Smooth muscle cell (in vitro differentiated cells): ENCODE data around the gene ACTN1. TPM values are rescaled to one million over a fixed set of nuclear protein-coding genes. Genes with fewer than 3 reads are reported as not detected.

Source experiments
- DNase-seq: peaks from one replicate; lab custom pipeline; 2025; ENCODE audit not compliant: unreplicated experiment; lab: John Stamatoyannopoulos, UW
- H2AFZ ChIP-seq: fragments of 200-600 bp; sonication (generic); 2 replicates; pipeline ENCODE4 v1.6.0; 2016; ENCODE audit warnings: antibody characterized with exemption, low read depth, mild to moderate bottlenecking
- H3F3A ChIP-seq: fragments of 200-600 bp; sonication (generic); 2 replicates; pipeline ENCODE4 v1.6.0; 2017; ENCODE audit warnings: antibody characterized with exemption, low read depth
- H3K27ac ChIP-seq: fragments of 200-600 bp; sonication (generic); 2 replicates; pipeline ENCODE4 v1.5.1; 2016; ENCODE audit warnings: low read depth, mild to moderate bottlenecking
- H3K27me3 ChIP-seq: fragments of 200-600 bp; sonication (generic); 2 replicates; pipeline ENCODE4 v1.6.1; 2016; ENCODE audit warnings: low read depth, mild to moderate bottlenecking
- H3K36me3 ChIP-seq: fragments of 200-600 bp; sonication (generic); 2 replicates; pipeline ENCODE4 v1.5.1; 2016; ENCODE audit warnings: low read depth
- H3K4me1 ChIP-seq: fragments of 200-600 bp; sonication (generic); 2 replicates; pipeline ENCODE4 v1.5.1; 2016; ENCODE audit warnings: low read depth
- H3K4me2 ChIP-seq: fragments of 200-600 bp; sonication (generic); 2 replicates; pipeline ENCODE4 v1.6.0; 2016; ENCODE audit warnings: mild to moderate bottlenecking
- H3K4me3 ChIP-seq: fragments of 200-600 bp; sonication (generic); 2 replicates; pipeline ENCODE4 v1.5.1; 2016; ENCODE audit warnings: mild to moderate bottlenecking
- H3K79me2 ChIP-seq: fragments of 200-600 bp; sonication (generic); 2 replicates; pipeline ENCODE4 v1.6.0; 2016; ENCODE audit warnings: low read depth, mild to moderate bottlenecking
- H3K9ac ChIP-seq: fragments of 200-600 bp; sonication (generic); 2 replicates; pipeline ENCODE4 v1.6.0; 2016; ENCODE audit warnings: low read depth
- H3K9me3 ChIP-seq: fragments of 200-600 bp; sonication (generic); replicated peaks from 2 replicates; pipeline ENCODE4 v1.5.1; 2016; ENCODE audit warnings: low read depth
- H4K20me1 ChIP-seq: fragments of 200-600 bp; sonication (generic); 2 replicates; pipeline ENCODE4 v1.6.0; 2016; ENCODE audit warnings: low read depth
- CTCF ChIP-seq: fragments of 200-600 bp; sonication (generic); IDR thresholded peaks from 2 replicates; pipeline ENCODE4 v1.5.1; 2017; ENCODE audit warnings: borderline replicate concordance, mild to moderate bottlenecking, antibody characterized with exemption; ENCODE audit not compliant: insufficient read depth, poor library complexity, severe bottlenecking
- WGBS: methylation state at CpG from one replicate; pipeline ENCODE4 v1.1.7; 2016; ENCODE audit warnings: low lambda C conversion rate; 5-methylcytosine and 5-hydroxymethylcytosine counted together
- polyA plus RNA-seq: library from polyadenylated mRNA; unstranded; fragments of >200 nt; fragmentation: Nextera tagmentation; extraction: Ambion mirVana; gene quantifications from 2 replicates; pipeline ENCODE4 v1.2.1, GENCODE V29; 2016
- total RNA-seq: library from RNA; depleted of rRNA; stranded (reverse); fragments of >200 nt; gene quantifications from 2 replicates; pipeline ENCODE4 v1.2.3, GENCODE V29; 2014

Gene ACTN1
- total and polyA plus RNA-seq, 2 experiments from 2014 or later: 422 to 806 TPM

- Histone ChIP-seq H4K20me1 (peaks cover 100% of the 10 kb centered on the region), H3K9me3 (no peaks in the 10 kb centered on the region), H2AFZ (no peak overlapping the region), H3K36me3 (no peaks in the 10 kb centered on the region), H3K9ac (no peak overlapping the region), H3F3A (peaks cover 78% of the 10 kb centered on the region), H3K27me3 (no peaks in the 10 kb centered on the region), H3K4me3 (no peak overlapping the region), H3K4me2 (peak overlapping the region; percentile 41), H3K79me2 (peaks cover 91% of the 10 kb centered on the region), H3K4me1 (peaks cover 50% of the 10 kb centered on the region), H3K27ac (peak overlapping the region; percentile 96)
- no peak for DNase-seq
- no peak for TF ChIP-seq CTCF
- WGBS: 78% methylated on average over 10 of the region's 10 CpGs
These were observed 23.8 kb downstream of the ACTN1 start for GRCh38 chr14:68955164-68955850.

- Histone ChIP-seq H3K36me3 (no peaks in the 10 kb centered on the region), H4K20me1 (peaks cover 99% of the 10 kb centered on the region), H3K4me3 (no peak overlapping the region), H3K79me2 (peaks cover 91% of the 10 kb centered on the region), H3K9me3 (no peaks in the 10 kb centered on the region), H3K27me3 (no peaks in the 10 kb centered on the region), H3K9ac (peak overlapping the region; percentile 73), H3F3A (peaks cover 76% of the 10 kb centered on the region), H3K4me1 (peaks cover 56% of the 10 kb centered on the region), H3K4me2 (peak overlapping the region; percentile 69), H3K27ac (peak overlapping the region; percentile 96), H2AFZ (no peak overlapping the region)
- DNase-seq: no peak
- TF ChIP-seq CTCF: no peak
- WGBS: 12% methylated on average over 4 of the region's 4 CpGs
These were observed 25.9 kb downstream of the ACTN1 start for GRCh38 chr14:68953196-68953555.

- Histone ChIP-seq H3K4me1 (peaks cover 58% of the 10 kb centered on the region), H3K9ac (peak overlapping the region; percentile 73), H3K4me2 (peak overlapping the region; percentile 69), H3K36me3 (no peaks in the 10 kb centered on the region), H3F3A (peaks cover 74% of the 10 kb centered on the region), H2AFZ (no peak overlapping the region), H3K27ac (peak overlapping the region; percentile 96), H3K27me3 (no peaks in the 10 kb centered on the region), H4K20me1 (peaks cover 99% of the 10 kb centered on the region), H3K79me2 (peaks cover 91% of the 10 kb centered on the region), H3K4me3 (no peak overlapping the region), H3K9me3 (no peaks in the 10 kb centered on the region)
- TF ChIP-seq CTCF: no peak
- no peak for DNase-seq
- 12% methylated on average over 12 of the region's 12 CpGs for WGBS
These were observed 26.4 kb downstream of the ACTN1 start for GRCh38 chr14:68952531-68953195.
